ENCODE data around the gene CHML.
A peak's percentile ranks its signal among the peaks of the same experiment; 100 is the strongest.

The CHML gene

GRCh38 chr1:241624935-241625334 is 15.2 kb downstream of the CHML start:
- TF ChIP-seq GATA1 (IDR thresholded peaks at IDR 0.05; ENCODE audit: low read depth, low read length) (no peak), POLR2A (IDR thresholded peaks at IDR 0.05; ENCODE audit: low read length) (no peak)
- peak; percentile 10 to 17 for DNase-seq

DNA sequence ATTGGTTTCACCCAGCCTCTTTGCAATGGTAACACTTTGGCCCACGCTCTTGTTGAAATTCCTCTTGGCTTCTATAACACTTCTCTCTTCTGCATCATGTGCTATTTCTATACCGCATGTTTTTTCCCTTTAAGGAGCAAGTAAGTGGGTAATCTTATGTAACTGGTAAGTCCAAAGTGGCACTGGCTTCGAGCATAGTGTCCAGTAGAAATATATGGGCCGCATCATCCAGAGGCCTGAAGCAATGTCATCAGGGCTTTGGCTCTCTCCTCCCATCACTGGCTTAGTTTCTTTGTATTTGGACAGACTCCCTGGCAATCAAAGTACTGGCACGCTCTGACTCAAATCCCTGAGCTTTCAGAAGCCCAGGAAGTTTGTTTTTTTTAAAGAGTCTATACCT is 17.5 kb downstream of the CHML start:
- TF ChIP-seq POLR2A (IDR thresholded peaks at IDR 0.05; ENCODE audit: low read length) (no peak), GATA1 (IDR thresholded peaks at IDR 0.05; ENCODE audit: low read depth, low read length) (no peak)
- DNase-seq = no peak

GRCh38 chr1:241617426-241617825 is 22.7 kb downstream of the CHML start:
- DNase-seq = no peak
- TF ChIP-seq GATA1 (IDR thresholded peaks at IDR 0.05; ENCODE audit: low read depth, low read length) (no peak), POLR2A (IDR thresholded peaks at IDR 0.05; ENCODE audit: low read length) (no peak)

GRCh38 chr1:241615043-241615974 is 24.9 kb downstream of the CHML start:
- TF ChIP-seq POLR2A (IDR thresholded peaks at IDR 0.05; ENCODE audit: low read length) (no peak), GATA1 (IDR thresholded peaks at IDR 0.05; ENCODE audit: low read depth, low read length) (no peak)
- DNase-seq = no peak

DNA sequence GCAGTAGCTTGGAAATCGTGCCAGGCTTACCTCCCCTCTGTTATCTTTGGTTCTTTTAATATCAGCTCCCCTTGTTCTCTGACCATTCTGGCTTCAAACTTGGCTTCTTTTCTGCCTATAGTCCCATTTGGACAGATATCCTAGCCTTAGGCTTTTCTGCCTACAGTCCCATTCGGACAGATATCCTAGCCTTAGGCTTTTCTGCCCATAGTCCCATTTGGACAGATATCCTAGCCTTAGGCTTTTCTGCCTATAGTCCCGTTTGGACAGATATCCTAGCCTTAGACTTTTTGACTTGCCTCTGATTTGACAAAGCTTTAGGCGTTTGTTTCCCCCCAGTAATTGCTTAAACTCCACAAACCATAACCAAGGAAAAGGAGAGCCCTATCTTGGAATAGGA is 25.6 kb downstream of the CHML start:
- TF ChIP-seq POLR2A (IDR thresholded peaks at IDR 0.05; ENCODE audit: low read length) = no peak
- no peak for TF ChIP-seq GATA1 (IDR thresholded peaks at IDR 0.05; ENCODE audit: low read depth, low read length)
- DNase-seq = no peak

- no peak for DNase-seq
- TF ChIP-seq POLR2A (IDR thresholded peaks at IDR 0.05; ENCODE audit: low read length) = no peak
- no peak for TF ChIP-seq GATA1 (IDR thresholded peaks at IDR 0.05; ENCODE audit: low read depth, low read length)
These were observed 26.0 kb downstream of the CHML start for GRCh38 chr1:241614144-241614543.

DNA sequence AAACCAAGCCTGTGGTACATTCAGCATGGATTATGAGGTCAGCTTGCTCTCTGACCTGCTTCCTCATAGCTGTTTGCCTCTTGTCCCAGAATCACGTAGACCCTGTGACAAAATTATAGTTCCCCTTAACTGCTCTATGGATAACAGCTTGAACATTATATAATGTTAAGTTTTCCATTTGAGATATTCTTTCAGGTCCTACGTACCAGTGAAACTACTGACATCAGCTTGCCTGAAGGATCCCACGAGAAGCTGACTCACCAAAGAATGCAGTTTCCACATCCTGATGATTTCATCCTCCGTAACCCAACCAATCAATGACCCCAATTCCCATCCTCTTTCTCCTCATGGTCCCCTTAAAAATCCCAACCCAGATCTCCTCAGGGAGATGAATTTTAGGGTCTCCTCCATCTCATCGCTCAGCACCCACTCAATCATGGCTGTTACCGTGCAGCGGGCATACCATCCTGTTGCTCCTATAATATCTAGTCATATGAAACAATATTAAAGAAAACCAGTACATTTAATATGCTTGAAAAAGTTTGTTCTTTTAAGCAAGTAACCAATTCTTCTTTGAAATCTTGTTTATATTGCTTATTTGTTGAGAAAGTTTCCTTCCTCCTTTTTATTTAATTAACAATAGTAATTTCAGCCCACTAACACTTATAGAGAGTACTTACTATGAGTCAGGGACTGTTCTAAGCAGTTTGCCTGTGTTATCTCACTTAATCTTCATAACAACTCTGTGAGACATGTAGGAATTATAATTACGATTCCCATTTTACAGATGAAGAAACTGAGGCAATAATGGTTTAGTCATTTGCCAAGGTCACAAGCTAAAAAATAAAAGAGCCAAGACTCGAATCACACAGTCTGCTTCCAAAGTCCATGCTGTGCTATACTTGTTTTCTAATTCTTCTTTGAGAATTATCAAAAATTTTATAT is 27.4 kb downstream of the CHML start:
- no peak for DNase-seq
- TF ChIP-seq GATA1 (IDR thresholded peaks at IDR 0.05; ENCODE audit: low read depth, low read length) (no peak), POLR2A (IDR thresholded peaks at IDR 0.05; ENCODE audit: low read length) (no peak)

- no peak for TF ChIP-seq POLR2A (IDR thresholded peaks at IDR 0.05; ENCODE audit: low read length)
- no peak for TF ChIP-seq GATA1 (IDR thresholded peaks at IDR 0.05; ENCODE audit: low read depth, low read length)
- no peak for DNase-seq
These were observed 28.4 kb downstream of the CHML start for GRCh38 chr1:241611736-241612135.

DNA sequence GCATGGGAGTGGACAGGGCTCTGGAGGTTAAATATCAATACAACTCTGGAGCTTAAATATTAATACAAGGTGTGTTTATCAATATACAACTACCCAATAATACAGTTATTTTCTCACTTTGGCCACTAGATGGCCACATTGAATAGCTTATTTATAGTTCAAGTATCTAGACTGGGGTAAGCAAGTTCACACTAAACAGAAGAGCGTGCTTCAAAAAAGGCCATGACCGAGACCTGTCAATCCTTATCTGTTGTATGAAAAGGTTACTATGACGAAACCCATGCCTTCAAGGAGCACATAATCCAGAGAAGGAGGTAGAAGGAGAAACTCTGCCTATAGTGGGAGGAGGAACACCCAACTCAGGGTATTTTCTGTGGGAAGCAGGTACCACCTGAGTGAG is 29.1 kb downstream of the CHML start:
- DNase-seq = peak; percentile 76 to 77

DNA sequence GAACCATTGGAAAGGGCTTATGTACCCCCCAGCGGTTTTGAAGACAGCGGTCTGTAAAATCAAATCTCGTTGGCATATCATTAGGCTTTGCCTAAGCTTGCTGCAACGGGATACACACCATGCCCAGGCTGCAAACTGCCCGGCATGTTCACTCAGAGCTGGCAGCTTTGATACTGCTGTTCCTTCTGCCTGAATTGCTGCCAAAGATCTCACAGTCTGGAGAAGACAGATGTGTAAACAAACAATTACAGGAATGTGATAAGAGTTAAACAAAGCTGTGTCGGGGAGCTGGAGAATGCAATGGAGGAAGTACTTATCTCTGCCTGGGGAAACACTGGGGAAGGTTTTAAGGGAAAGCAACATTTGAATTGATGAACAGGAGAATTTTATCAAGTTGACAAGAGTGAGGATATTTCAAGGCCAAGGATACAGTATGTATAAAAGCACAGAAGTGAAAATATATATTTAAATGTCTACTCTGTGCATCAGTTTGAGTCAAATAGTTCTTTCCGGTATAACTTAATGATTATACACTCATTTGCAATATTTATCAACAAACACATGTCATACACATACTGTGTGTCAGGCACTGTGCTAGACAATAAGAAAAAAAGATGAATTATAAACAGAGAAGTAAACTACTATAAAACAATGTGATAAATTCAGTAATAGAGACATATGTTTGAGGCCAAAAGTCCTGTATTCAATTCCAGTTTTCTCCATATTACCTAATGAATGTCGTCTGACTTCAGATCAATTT is 29.9 kb downstream of the CHML start:
- DNase-seq = no peak
- TF ChIP-seq POLR2A (IDR thresholded peaks at IDR 0.05; ENCODE audit: low read length) = no peak
- no peak for TF ChIP-seq GATA1 (IDR thresholded peaks at IDR 0.05; ENCODE audit: low read depth, low read length)

More for the DNA sequence above, 29.1 kb downstream of the CHML start:
- no peak for TF ChIP-seq POLR2A (IDR thresholded peaks at IDR 0.05; ENCODE audit: low read length)

DNA sequence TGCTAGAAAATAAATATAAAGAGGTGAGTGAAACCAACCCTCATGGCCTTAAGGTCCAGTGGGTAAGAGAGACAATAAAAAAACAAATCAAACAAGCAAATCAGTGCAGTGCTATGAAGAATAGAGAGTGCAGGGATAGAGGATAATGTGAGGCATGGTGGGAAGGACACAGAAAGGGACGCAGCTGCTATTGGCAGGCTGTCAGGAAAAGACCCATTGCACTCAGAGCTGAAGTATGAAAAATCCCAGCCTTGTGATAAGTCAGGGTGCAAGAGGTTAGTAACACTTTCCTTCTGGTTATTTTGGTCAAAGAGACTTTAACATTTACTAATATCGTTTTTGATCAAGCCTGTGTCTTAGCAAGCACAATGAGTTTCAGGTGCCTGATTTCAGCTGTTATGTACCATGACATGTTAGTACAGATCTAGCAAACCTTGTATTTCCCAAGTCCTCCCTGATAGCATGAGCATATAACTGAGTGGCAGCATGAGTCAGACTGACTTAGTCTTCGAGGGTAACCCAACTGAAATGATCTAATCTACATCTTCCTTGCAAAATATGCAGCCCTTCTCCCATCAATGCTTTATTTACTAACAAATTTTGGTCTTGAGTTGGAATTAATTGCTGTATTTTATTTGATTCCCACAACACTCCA is 31.7 kb downstream of the CHML start:
- TF ChIP-seq GATA1 (IDR thresholded peaks at IDR 0.05; ENCODE audit: low read depth, low read length) = no peak
- TF ChIP-seq POLR2A (IDR thresholded peaks at IDR 0.05; ENCODE audit: low read length) = no peak
- no peak for DNase-seq

- DNase-seq = no peak
- TF ChIP-seq POLR2A (IDR thresholded peaks at IDR 0.05; ENCODE audit: low read length) = no peak
- TF ChIP-seq GATA1 (IDR thresholded peaks at IDR 0.05; ENCODE audit: low read depth, low read length) = no peak
These were observed 32.7 kb downstream of the CHML start for GRCh38 chr1:241607497-241607896.

DNA sequence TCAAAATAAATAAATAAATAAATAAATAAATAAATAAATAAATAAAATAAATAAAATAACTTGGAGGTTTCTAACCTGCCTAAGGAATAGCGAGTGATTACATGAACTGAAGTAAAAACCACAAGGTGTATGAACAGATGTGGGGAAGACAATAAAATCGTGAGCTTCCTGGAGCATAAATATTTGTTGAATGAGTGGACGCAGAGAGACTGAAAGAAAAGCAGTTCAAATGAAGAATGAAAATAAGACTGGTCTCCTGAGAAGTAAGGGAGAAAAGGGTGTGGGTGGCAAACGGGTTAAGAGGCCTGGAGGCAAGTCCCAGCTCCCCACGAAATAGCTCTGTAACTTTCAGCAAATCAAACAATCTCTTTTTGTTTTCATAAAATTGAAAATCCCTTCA is 33.6 kb downstream of the CHML start:
- TF ChIP-seq POLR2A (IDR thresholded peaks at IDR 0.05; ENCODE audit: low read length) (no peak), GATA1 (IDR thresholded peaks at IDR 0.05; ENCODE audit: low read depth, low read length) (no peak)

More for the DNA sequence above, 33.6 kb downstream of the CHML start:
- no peak for DNase-seq
